Aorta (tissue), 5 donors: ENCODE results near the gene MTERF2. TPM values are rescaled to one million over a fixed set of nuclear protein-coding genes. Genes with fewer than 3 reads are reported as not detected.

ENCODE experiments used
- ATAC-seq: fragments of 200-7000 bp; cut with Tn5 transposase; one replicate; pipeline ENCODE4 v1.9.1; 2022; ENCODE audit warnings: moderate library complexity; ENCODE audit not compliant: low FRiP score
- DNase-seq, 2 donors: peaks; one replicate each; pipeline ENCODE4 v3.0.0-alpha.2; 2020
- H3K27ac ChIP-seq, 2 donors: one replicate each; pipeline ENCODE4 v1.5.1; 2013; ENCODE audit warnings: low read length in 2 of 2, mild to moderate bottlenecking in 2 of 2, moderate library complexity in 2 of 2, control low read depth in 1 of 2, inconsistent platforms in 1 of 2, low read depth in 1 of 2
- H3K27me3 ChIP-seq, 2 donors: one replicate each; pipeline ENCODE4 v1.6.1; 2013; ENCODE audit warnings: control low read depth in 1 of 2, low read length in 1 of 2, mild to moderate bottlenecking in 1 of 2, moderate library complexity in 1 of 2; ENCODE audit not compliant: insufficient read depth in 2 of 2, control insufficient read depth in 1 of 2
- H3K36me3 ChIP-seq, 2 donors: one replicate each; pipeline ENCODE4 v1.6.1; 2013; ENCODE audit warnings: control low read depth in 1 of 2, low read length in 1 of 2, mild to moderate bottlenecking in 1 of 2; ENCODE audit not compliant: insufficient read depth in 2 of 2, control insufficient read depth in 1 of 2
- H3K4me1 ChIP-seq, 2 donors: one replicate each; pipeline ENCODE4 v1.6.1; 2013; ENCODE audit warnings: low read length in 2 of 2, control low read depth in 1 of 2, mild to moderate bottlenecking in 1 of 2, moderate library complexity in 1 of 2; ENCODE audit not compliant: insufficient read depth in 2 of 2, control insufficient read depth in 1 of 2
- H3K4me3 ChIP-seq, 2 donors: one replicate each; pipeline ENCODE4 v1.5.1; 2013; ENCODE audit warnings: low read length in 2 of 2, control low read depth in 1 of 2, mild to moderate bottlenecking in 1 of 2
- H3K9me3 ChIP-seq: one replicate; pipeline ENCODE4 v1.6.1; 2013; ENCODE audit warnings: mild to moderate bottlenecking, low read length; ENCODE audit not compliant: control insufficient read depth
- WGBS, 2 donors: extraction: QIAGEN DNeasy Blood & Tissue Kit; methylation state at CpG; one replicate each; pipeline ENCODE4 v1.1.7; 2013; 5-methylcytosine and 5-hydroxymethylcytosine counted together
- intact Hi-C, 2 donors: fragments of 100-400 bp; cut with DNase I; formaldehyde crosslinking; loops; one replicate each; pipeline versions ENCODE4 v1.14.2 to v1.15.0; 2022
- long read RNA-seq, 2 donors: library from polyadenylated mRNA; unstranded; transcript quantifications; one replicate each; pipeline ENCODE4 v2.0.0, GENCODE V29; 2020 to 2021
- polyA plus RNA-seq, 2 donors: library from polyadenylated mRNA; stranded (reverse); fragments of 200-250 nt; gene quantifications; one replicate each; pipeline ENCODE4 v1.2.3, GENCODE V29; 2013
- total RNA-seq, 2 donors: library from RNA; stranded (reverse); fragmentation: NEBNext Ultra II Directional; extraction: Animal tissue kit (Norgen Biotek cat#: 25700); gene quantifications; one replicate each; pipeline ENCODE4 v1.2.1, GENCODE V29; 2021
- donor health status: healthy with polysubstance abuse.
- donor health status: Bipolar disorder and iron deficiency.
- donor health status: DM: no; HTN: no; CAD: no.
- donor health status: DM: no; HTN: no; CAD: no.
- donor health status: DM: yes; HTN: yes; CAD: no.

The MTERF2 gene, protein sequence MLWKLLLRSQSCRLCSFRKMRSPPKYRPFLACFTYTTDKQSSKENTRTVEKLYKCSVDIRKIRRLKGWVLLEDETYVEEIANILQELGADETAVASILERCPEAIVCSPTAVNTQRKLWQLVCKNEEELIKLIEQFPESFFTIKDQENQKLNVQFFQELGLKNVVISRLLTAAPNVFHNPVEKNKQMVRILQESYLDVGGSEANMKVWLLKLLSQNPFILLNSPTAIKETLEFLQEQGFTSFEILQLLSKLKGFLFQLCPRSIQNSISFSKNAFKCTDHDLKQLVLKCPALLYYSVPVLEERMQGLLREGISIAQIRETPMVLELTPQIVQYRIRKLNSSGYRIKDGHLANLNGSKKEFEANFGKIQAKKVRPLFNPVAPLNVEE
- total RNA-seq (10 to 100 TPM in 1 of 2 donors, 1 to 10 TPM in 1; 8.5 to 11.0 TPM), polyA plus RNA-seq (10 to 100 TPM in 1 of 2 donors, 1 to 10 TPM in 1; 6.5 to 20.1 TPM)
- long read RNA-seq, donor 1, transcript MTERF2-201 (3 exons, 1,790 nt) = major isoform, 16 of 42 reads
- long read RNA-seq, donor 1, partial matches to known transcripts = 1 of 42 reads
- long read RNA-seq, donor 1, other reads (novel, unspliced or antisense) = 18 of 42 reads
- long read RNA-seq, donor 2, partial matches to known transcripts = 0 of 5 reads
- long read RNA-seq, donor 2, other reads (novel, unspliced or antisense) = 1 of 5 reads

DNA sequence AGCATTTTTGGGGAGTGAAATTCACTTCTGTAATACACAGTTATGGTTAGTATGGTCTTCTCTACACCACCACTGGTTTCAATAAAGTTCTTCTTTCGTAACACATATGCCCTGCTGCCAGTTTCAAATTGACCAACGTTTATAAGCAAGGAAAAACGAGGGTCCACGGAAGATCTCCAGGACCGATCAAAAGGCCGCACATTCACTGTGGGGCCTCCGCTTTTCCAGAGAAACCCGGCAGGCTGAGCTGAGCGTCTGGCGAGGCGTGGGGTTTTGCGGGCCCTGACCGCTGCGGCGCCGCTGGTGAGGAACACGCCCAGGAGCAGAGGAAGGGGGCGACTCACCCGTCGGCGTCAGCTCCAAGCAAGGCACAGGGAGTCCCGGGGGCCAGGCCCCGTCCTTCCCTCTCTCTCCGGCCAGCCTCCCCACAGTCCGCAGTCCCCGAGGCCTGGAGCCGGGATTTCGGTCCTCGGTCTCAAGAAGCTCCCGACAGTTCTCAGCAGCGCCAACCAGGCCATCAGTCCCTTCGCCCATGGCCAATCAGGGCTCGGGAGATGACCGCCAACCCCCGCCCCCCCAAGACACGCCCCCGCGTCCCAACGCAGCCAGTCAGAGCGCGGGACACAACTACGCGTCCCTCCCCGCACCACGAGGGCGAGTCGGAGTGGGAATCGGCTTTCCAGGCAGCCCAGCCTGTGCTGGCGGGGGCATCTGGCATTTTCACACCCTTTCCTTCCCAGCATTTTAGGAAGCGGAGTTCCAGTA is at the start of gene MTERF2:
MTERF2 (minus strand) TSS at position 522 of the 765 bp plus-strand sequence. CDS start 8,432 bp downstream, outside the sequence.
- WGBS, 2 donors = 0 to 1% methylated on average over 37 to 50 of the region's 50 CpGs
- Histone ChIP-seq H3K36me3 (no peaks in the 10 kb centered on the region), H3K4me1 (peaks cover 0 to 2% of the 10 kb centered on the region in 2 donors), H3K4me3 (peak within 1 kb of the TSS; percentile 57 to 74), H3K27me3 (no peaks in the 10 kb centered on the region), H3K27ac (peak within 1 kb of the TSS; percentile 36 to 97), H3K9me3 (no peaks in the 10 kb centered on the region)
- peak; percentile 99 for ATAC-seq
- intact Hi-C loops = loop anchor here in 1 of 2 donors (1.0 kb wide), 1 partner anchor 31 kb away; no protein-coding TSS in a partner anchor
- DNase-seq = peak; percentile 95 to 96

DNA sequence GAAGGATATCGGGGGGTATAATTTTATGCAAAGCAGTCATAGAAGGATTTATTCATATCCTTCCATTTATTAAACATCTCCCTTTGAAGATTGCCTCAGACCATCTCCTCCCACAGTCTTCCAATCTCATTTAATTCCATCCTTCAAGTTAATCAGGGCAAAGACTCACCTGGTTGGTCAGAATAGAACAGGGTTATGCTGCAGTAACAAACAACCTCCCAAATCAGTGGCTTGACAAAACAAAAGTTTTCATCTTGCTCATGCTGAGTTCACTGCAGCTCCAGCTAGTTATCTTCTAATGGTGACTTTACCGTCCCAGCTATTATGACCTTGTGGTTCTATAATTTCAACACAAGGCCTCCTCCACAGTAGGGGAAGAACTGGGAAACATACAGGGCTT is 48.8 kb upstream of the MTERF2 start:
- H3K4me3 ChIP-seq = no peak overlapping the region
- 96 to 98% methylated on average over 2 of the region's 2 CpGs for WGBS, 2 donors
- intact Hi-C loops = no loop called here
- DNase-seq (no peak), ATAC-seq (no peak)
- no peaks in the 10 kb centered on the region for H3K9me3 ChIP-seq
- H3K27me3 ChIP-seq = no peaks in the 10 kb centered on the region
- H3K36me3 ChIP-seq = peaks cover 0 to 2% of the 10 kb centered on the region in 2 donors
- no peak overlapping the region for H3K27ac ChIP-seq
- peaks cover 0 to 2% of the 10 kb centered on the region in 2 donors for H3K4me1 ChIP-seq

DNA sequence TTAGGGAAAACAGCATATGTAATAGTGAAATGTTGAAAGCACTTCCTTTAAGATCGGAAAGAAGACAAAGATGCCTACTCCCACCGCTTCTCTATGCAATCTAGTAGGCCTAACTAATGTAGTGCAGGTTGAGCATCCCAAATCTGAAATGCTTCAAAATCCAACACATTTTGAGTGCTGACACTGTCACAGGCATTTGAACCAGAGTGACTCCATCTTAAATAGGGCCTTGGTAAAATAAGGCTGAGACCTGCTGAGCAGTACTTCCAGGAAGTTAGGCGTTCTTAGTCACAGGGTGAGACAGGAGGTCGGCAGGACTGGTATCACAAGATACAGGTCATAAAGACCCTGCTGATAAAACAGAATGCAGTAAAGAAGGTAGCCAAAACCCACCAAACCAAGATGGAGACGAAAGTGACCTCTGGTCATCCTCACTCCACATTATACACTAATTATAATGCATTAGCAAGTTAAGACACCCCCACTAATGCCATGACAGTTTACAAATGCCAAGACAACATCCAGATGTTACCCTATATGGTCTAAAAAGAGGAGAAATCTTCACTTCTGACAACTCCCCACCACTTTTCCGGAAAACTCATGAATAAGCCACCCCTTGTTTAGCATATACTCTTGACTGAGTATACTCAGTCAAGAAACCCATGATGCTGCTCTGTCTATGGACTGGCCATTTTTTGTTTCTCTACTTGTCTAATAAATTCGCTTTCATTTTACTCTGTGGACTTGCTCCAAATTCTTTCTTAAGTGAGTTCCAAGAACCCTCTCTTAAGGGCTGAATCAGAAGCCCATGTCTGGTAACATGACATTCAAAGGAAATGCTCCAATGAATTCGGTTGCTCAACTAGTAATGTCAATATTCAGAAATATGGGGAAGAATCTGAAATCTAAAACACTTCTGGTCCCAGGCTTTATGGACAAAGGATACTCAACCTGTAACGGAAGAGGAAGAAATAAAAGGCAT is 47.1 kb upstream of the MTERF2 start:
- Histone ChIP-seq H3K4me3 (no peak overlapping the region), H3K36me3 (peaks cover 0 to 2% of the 10 kb centered on the region in 2 donors), H3K4me1 (peaks cover 0 to 2% of the 10 kb centered on the region in 2 donors), H3K9me3 (no peaks in the 10 kb centered on the region), H3K27ac (no peak overlapping the region), H3K27me3 (no peaks in the 10 kb centered on the region)
- ATAC-seq (no peak), DNase-seq (no peak)
- WGBS, 2 donors = 76 to 79% methylated on average over 9 of the region's 9 CpGs
- intact Hi-C loops = no loop called here

DNA sequence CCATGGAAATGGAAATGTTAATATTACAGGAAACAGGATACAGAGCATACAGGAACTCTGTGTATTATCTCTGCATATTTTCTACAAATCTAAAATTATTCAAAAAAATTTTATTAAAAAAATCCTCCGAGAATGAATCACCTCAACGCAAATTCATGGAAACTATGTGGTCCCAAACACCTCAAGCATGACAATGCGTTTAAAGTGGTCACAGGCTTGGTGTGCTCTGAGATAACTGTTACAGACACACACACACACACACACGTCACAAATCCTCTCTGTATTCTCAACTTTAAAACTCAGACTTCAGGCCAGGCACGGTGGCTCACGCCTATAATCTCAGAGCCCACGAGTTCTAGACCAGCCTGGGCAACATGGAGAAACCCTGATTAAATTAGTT is 45.3 kb upstream of the MTERF2 start:
- H3K4me3 ChIP-seq = no peak overlapping the region
- H3K27me3 ChIP-seq = no peaks in the 10 kb centered on the region
- no peak for ATAC-seq
- DNase-seq = no peak
- H3K27ac ChIP-seq = no peak overlapping the region
- peaks cover 0 to 2% of the 10 kb centered on the region in 2 donors for H3K4me1 ChIP-seq
- intact Hi-C loops = no loop called here
- peaks cover 0 to 2% of the 10 kb centered on the region in 2 donors for H3K36me3 ChIP-seq
- H3K9me3 ChIP-seq = no peaks in the 10 kb centered on the region
- WGBS, 2 donors = 92 to 94% methylated on average over 7 of the region's 7 CpGs

DNA sequence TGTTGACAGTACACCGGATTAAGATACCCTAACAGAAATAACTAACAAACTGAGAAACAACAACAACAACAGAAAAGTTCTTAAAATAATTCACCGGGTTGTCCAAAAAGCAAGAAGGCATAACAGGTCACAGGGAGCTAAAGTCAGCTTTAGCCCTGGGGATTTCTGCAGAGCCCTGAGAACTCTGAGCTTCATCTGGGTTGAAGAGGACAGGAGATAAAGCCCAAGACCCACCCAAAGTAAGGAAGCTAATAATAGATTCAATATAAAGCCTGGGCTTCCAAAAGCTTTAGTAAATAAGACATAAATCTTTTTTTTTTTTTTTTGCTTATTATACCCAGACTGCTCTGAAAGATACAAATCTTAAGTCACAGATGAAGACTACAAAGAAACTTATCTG is 44.1 kb upstream of the MTERF2 start:
- ATAC-seq (no peak), DNase-seq (no peak)
- Histone ChIP-seq H3K4me3 (no peak overlapping the region), H3K27ac (no peak overlapping the region), H3K27me3 (no peaks in the 10 kb centered on the region), H3K36me3 (peaks cover 0 to 2% of the 10 kb centered on the region in 2 donors), H3K9me3 (no peaks in the 10 kb centered on the region), H3K4me1 (peaks cover 0 to 2% of the 10 kb centered on the region in 2 donors)
- 26 to 42% methylated on average over 2 of the region's 2 CpGs for WGBS, 2 donors
- intact Hi-C loops = no loop called here

DNA sequence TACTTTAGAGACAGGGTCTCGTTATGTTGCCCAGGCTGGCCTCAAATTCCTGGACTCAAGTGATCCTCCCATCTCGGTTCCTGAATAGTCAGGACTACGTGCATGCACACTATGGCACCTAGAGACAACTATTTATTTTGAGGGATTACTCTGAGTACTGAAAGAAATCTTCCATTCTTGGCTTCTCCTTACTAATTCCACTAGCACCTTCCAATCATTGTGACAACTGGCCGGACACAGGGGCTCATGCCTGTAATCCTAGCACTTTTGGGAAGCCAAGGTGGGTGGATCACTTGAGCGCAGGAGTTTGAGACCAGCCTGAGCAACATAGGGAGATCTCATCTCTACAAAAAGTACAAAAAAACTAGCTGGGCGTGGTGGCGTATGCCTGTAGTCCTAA is 42.1 kb upstream of the MTERF2 start:
- H3K27me3 ChIP-seq = no peaks in the 10 kb centered on the region
- no peak overlapping the region for H3K27ac ChIP-seq
- no peak overlapping the region for H3K4me3 ChIP-seq
- H3K4me1 ChIP-seq = peaks cover 0 to 2% of the 10 kb centered on the region in 2 donors
- no peak for ATAC-seq
- intact Hi-C loops = loop anchor here in 1 of 2 donors (5.0 kb wide), 1 partner anchor 63 kb away; the partner anchor contains the start of gene CRY1
- no peaks in the 10 kb centered on the region for H3K36me3 ChIP-seq
- no peak for DNase-seq
- 78 to 79% methylated on average over 7 of the region's 7 CpGs for WGBS, 2 donors
- H3K9me3 ChIP-seq = no peaks in the 10 kb centered on the region

DNA sequence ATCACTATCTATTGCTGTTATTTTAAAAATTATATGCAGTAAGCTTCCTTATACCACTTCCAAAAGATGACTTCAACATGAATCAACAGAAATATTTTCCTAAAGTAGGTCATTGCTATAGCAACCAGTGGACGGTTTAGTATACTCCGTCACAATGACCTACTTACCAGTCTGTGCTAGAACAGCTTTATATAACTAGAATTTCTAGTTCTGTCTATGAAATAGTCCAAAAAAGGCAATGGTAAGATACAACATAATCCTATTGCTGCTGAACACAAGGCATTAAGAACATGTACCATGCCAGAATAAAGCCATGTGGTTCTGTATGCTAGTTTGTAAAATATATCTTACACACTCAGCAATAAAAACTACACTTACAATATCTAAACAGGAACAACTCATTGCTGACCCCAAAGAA is 40.7 kb upstream of the MTERF2 start:
- 1 to 3% methylated on average over 2 of the region's 2 CpGs for WGBS, 2 donors
- DNase-seq = no peak
- Histone ChIP-seq H3K36me3 (no peaks in the 10 kb centered on the region), H3K27ac (no peak overlapping the region), H3K9me3 (no peaks in the 10 kb centered on the region), H3K4me3 (no peak overlapping the region), H3K27me3 (no peaks in the 10 kb centered on the region), H3K4me1 (peaks cover 0 to 2% of the 10 kb centered on the region in 2 donors)
- intact Hi-C loops = loop anchor here in 1 of 2 donors (5.0 kb wide), 1 partner anchor 65 kb away; the partner anchor contains the start of gene CRY1
- peak; percentile 94 for ATAC-seq
